Stimulated activated CD8-positive, alpha-beta memory T cell treated with anti-CD3 and anti-CD28 coated beads, Interleukin-2, amount 100 ng/mL, for 1 hour (primary cell): ENCODE results near the gene SLC24A4.

Experiments
- DNase-seq, 2 donors: peaks; one replicate each; pipeline ENCODE4 v3.0.0-alpha.2; 2020; ENCODE audit warnings: low read depth in 2 of 2

Gene SLC24A4

DNA sequence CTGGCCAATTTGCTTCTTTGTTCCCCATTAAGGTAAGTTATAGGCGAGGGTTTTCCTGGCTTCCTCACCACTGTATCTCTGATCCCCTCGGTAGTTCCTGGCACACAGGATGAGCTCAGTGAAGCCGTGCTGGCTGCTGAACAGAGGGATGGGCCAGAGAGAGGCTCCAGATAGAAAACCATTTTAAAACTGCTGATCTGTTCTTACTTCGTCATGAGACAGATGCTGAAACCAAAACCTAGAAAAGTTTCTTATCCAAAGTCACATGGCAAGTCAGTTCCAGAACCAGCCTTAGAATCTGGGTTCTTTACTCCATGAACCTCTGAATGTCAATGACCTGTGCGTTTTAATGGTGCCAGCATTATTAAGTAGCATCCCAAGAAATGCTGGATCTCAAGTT, 114.3 kb downstream of the SLC24A4 start:
- no peak for DNase-seq

DNA sequence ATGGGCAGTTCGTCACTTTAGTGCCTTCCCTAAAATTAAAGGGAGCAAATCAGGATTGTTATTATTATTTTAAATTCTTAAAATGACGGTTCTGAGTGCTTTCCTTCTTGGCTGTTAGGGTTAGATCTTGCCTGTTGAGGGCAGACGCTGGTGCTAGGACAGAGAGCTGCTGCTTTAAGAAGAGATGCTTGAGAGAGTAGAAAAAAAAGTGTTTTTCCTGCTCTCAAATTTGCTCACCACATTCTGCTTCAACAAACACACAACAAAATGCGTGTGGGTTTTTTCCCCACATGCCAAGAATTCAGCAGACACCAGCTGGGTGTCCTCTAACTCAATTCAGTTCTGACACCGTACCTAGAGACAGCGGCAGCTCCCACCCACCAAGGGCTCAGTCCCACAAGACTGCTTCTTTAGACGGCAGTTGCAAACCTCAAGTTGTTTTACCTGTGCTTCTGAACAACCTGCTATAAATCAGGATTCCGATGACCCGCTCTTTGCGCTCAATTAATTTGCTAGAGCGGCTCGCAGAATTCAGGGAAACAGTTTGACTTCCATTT, 114.8 kb downstream of the SLC24A4 start:
- no peak for DNase-seq

DNA sequence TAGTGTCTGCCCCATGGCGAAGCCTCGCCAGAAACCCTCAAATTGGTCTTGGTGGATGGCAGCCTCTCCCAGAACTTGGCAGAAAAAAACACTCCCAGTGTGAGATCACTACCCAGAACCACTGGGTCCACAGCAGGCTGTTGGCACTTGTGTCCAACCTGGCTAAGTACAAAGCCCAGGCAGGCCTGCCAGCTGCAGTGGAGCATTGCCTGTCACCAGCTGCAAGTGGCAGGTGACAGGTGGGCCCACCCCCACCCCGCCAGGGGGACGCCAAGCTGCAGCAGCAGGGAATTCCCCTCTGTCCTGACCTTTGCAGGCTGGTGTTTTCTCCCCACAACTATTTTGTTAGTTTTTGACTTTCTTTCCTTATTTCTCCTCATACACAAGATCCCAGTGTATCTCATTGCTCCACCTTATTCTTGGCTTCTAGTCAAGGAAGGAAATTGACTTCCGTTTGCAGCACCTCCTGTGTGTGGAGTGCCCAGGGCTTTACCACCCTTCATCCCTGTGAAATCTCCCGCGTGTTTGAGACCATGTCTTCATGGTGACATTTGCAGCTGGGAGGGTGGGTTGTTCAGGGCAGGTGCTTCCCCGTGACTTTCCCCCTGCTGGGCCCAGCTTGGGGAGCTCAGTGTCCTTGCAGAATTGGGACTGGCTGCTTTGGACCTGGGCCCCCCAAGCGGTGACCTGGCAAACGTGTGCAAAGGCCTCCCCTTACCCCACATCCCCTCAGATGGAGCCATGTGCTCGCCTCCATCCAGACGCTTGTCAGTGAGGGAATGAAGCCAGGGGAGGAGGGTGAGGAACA, 116.8 kb downstream of the SLC24A4 start:
- DNase-seq: no peak

DNA sequence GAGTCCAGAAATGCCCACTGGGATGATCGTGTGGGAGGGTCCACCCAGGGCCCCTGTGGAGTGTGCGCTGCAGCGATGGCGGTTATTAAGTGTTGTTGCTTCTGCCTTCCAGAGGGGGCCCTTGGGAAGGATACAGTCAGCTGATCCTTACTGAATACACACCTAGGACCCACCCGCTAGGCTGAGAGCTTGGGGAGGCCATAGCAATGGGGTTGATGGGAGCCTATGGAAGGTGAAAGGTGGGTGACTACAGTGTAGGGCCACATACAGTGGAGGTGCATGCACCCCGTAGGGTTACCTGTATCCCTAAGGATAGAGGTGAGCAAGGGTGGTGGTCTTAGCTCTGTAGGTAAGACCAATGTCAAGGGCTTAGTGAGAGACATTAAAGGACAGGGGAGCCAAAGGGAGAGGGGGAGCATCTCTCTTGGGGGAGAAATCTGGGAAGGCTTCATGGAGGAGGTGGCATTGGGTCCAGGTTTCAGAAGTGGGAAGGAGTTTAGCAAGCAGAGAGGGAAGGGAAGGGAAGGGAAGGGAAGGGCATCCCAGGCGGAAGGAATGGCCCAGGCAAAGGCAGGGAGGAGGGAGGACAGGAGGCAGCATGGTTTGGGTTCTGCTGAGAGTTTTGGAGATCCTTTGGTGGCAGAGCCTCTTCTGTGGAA, 117.5 kb downstream of the SLC24A4 start:
- no peak for DNase-seq

DNA sequence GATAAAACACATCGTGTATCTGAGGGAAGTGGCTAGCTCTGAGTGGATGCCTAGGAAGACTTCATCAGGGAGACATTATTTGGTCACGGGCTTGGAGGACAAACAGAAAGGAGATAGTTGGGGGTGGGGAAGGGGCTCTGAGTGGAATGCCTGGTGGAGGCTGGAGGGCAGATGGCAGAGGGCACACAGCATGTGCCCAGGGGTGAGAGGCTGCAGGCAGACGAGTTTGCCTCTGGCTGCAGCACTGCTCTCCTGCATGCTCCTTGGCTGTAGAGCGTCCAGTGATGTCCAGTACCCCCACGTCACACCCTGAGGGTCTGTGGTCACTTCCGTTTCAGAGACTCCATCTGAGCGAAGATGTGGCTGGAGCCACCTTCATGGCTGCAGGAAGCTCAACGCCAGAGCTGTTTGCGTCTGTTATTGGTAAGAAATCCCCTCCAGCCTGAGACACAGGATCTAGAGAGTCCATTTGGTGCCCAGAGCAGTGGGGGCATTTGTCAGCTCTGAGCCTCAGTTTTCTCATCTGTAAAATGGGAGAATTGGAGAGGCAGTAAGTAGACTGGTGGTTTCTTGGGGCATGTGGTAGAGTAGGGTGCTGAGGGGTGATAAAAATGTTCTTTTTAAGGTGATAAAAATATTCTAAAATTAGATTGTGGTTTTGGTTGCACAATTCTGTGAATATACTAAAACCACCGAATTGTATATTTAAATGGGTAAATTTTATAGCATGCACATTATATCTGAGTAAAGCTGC, 119.0 kb downstream of the SLC24A4 start:
- no peak for DNase-seq

DNA sequence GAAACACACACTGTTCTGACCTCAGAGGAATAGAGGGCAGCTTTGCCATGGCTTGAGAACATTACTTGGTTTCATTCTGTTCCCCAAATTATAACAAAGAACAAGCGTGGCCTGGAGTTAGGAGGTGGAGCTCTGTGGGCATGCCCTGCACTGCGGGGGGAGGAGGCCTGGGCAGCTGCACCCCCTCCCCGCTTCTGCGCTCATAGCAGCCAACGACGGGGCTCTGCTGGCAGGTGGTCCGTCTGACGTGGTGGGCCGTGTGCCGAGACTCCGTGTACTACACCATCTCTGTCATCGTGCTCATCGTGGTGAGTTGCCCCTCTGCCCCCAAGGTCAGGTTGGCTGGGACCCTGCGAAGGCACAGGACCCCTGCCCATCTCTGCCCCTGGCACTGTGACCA, 120.2 kb downstream of the SLC24A4 start:
- DNase-seq: no peak

DNA sequence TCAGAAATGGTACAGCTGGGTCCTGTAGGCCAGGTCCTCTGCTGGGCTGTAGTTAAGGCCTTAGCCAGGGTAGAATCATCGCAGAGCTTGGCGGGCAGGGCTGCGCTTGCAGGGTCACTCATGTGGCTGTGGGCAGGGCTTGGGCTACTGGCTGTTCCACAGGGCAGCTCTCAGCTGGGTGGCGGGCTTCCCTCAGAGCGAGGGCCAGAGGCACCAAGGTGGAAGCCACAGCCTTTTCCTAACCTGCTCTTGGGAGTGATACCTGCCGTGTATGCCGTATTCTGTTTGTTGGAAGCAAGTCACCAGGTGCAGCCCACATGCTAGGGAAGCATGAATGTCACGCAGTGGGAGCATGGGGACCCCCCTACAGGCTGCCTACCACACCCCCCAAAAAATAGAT, 120.8 kb downstream of the SLC24A4 start:
- DNase-seq: no peak

DNA sequence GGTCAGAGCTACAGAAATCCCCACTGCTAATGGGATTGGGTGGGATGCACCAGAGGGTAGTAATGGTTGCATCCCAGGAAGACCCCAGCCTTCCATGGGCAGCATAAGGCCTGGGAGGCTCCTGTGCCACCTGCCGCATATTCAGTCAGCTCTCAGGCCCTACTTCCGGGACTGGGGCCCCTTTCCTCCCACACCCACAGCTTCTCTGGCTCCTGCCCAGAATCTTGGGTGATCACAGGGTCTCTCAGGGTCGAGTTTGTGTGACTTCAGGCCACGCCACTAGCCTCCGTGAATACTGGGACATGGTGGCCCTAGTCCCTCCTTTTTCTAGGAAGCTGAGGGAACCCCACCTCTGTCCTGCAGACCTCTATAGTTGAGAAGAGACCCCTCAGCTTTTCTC, 123.8 kb downstream of the SLC24A4 start:
- DNase-seq: no peak

DNA sequence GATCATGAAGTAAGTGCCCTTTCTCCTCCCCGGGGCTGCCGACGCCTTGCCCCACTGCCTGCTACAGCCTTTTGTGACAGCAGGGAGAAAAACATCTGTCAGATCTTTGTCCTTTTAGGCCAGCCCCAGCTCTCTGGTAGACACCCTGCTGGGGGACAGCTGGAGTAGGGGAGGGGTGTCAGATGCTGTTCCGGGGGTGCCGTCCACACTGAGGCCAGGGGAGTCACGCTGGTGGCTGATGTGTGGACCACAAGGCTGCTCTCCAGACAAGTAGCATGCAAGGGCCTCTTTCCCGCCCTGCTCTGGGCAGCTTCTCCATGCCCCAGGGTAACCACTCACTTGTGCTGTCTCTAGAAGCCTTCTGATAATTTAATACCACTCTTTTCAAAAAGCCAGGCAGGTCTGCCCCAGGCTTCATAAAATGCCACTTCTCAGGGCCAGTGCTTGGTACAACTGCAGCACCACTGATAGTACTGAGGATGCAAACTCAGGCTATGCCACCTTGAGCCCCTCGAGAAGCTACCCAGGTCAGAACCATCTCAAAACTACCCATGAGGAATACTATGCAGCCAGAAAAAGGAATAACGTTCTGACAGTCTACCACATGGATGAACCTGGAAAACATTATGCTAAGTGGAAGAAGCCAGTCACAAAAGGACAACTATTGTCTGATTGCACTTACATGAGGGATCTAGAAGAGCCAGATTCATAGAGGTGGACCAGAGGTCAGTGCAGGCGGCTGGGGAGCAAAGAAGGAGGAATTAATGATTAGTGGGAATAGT, 124.6 kb downstream of the SLC24A4 start:
- no peak for DNase-seq

DNA sequence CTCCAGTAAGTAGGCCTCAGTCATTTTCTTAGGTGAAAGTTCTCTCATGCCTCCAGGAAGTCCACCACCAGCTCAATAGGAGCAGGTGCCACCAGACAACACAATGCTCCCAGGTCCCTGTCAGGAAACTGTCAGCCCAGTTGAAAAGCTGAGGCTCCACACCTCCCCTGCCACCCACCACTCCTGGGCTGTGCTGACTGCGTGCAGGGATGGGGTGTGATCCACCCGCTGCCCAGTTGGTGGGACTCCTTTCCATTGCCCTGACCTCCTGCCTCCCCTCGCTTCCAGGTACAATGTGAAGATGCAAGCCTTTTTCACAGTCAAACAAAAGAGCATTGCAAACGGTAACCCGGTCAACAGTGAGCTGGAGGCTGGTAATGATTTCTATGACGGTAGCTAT, 125.8 kb downstream of the SLC24A4 start:
- no peak for DNase-seq

DNA sequence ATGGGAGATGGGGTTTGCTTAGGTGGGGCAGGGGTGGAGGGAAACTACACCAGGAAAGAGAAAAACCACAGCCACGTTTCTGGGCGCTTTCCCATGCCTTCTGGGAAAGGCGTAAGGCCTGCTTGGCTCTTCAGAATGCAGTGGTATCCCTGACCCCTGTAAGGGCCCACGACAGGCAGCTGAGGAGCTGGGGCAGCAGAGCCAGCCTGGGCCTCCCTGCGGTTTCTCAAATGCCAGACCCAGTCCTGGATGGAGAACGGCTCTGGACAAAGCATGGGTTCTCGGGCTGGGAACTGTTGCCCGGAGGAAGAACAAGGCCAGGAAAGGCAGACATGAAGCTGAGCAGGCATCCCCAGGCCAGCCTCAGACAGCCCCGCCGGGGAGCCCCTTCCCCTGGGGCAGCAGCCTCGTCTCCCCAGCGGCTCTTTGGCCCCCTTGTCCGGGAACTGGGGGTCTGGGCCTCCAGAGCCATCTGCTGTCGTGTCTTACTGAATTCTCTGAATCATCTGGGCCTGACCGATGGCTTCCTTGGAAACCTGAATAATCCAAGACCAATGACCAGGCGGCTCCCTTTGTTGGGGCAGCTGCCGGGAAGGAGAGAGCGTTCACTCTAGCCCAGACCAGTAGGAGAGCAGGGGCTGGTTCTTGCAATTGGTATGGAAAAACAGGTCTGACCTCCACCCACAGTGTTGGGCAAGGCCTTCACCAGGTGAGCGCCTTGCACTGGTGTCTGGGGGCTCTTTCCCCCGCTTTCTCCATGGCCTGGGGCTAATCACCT, 126.6 kb downstream of the SLC24A4 start:
- DNase-seq: no peak

DNA sequence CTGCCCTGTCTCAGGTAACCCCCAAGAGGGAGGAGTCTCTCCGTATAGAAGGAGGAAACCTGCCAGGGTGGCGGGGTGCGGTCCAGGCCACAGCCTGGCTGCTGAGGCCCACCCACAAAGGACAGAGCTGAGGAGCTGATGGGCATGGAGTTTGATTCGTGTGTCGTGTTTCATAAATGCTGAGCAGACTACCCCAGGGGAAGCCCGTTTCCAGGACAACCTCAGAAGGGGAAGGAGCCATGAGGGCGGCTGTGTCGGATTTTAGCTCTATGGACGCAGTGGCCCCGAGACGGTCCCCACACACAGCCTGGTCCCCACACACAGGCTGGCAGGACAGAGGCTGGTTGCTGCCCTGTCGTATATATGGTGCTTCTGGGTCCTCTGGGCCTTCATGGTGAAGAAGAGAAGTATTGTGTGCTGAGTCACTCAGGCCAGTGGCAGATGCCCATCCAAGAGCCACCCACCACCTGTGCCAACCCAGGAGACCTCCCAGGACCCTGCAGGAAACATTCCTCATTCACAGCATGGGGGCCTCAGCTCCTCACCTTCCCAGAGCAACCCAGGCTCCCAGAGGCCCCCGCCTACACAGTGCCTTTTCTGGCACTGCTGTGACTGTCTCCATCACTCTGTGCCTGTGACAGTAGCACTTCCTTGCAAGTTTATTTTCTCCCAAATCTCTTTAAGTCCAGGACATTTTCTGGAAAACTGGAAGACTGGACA, 127.5 kb downstream of the SLC24A4 start:
- DNase-seq: no peak

DNA sequence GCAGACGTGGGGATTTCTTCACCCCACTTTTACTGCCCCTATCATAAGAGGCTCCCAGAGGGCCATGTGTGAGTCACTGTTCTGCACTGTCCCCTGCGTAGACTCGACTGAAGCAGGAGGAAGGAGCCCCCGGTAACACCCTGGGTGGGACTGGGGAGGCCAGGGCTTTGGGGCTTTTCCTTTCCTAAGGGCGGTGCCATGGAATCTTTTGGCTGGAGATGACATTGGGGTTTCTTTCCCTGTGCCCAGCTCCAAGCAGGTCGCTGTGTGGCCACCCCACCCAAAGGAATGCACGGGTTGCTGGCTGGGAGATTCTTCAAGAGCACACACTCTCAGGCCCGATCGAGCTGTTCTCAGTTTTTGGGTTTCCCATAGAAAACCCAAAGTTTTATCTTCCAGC, 128.3 kb downstream of the SLC24A4 start:
- DNase-seq: no peak

DNA sequence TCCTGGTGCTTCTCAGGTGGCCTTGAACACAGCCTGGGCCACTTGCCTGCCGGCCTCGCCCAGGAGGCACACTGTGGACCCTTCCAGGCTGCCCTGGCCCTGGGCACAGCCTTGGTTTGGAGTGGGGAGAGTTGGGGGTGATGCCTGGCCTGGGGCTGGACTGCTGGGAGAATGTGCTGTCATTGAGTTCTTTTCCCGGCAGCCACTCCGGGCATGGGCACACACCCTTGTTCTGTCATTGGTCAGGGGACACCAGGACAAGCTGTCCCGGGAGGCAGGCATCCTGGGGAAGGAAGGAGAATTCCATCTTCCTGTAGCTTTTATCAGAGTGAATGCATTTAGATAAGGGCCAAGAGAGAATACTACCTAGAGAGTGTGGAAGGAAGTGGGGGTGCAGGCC, 128.8 kb downstream of the SLC24A4 start:
- no peak for DNase-seq

DNA sequence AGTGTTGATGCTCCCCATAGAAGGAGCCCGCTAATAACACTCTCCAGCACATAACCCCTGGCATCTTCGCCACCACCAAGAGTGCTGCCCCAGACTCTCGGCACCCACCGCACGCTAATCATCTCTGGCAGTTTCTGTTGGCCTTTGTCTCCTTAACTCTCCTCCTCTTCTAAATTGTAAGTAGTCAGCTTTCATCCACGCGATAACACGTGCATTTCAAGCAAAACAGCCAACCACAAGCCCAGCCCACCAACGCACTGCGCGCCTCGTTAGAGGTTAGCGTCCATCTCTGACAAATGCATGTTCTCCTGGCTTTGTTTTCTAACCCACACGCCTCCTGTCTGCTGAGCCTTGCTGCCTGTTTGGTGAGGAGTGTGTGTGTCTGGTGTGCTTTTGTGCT, 129.5 kb downstream of the SLC24A4 start:
- no peak for DNase-seq

DNA sequence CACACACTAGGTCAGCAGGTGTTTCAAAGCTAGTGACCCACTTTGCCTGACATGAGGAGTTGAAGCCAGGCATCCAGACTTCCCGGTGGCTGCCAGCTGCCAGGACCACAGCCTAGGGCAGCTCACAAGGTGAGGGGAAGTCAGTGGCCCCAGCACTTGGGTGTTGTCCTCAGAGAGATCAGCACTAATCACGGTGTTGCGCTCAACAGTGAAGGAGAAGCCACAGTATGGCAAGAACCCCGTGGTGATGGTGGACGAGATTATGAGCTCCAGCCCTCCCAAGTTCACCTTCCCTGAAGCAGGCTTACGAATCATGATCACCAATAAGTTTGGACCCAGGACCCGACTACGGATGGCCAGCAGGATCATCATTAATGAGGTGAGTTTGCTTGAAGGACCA, 130.7 kb downstream of the SLC24A4 start:
- DNase-seq: no peak

DNA sequence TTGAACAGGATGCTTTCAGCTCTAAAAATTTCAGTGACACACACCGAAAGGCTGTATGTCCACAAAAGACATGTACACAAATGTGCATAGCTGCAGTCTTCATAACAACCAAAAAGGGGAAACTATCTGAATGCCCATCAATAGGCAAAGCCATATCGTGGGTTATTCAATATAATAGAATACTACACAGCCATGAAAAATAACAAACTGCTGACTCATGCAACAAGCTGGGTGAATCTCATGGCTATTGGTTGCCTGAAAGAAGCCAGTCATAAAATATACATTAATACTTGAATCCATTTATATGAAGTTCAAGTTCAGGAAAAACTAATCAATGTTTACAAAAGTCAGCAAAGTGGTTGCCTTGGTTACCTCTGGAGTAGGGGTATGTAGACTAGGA, 132.3 kb downstream of the SLC24A4 start:
- DNase-seq: no peak

DNA sequence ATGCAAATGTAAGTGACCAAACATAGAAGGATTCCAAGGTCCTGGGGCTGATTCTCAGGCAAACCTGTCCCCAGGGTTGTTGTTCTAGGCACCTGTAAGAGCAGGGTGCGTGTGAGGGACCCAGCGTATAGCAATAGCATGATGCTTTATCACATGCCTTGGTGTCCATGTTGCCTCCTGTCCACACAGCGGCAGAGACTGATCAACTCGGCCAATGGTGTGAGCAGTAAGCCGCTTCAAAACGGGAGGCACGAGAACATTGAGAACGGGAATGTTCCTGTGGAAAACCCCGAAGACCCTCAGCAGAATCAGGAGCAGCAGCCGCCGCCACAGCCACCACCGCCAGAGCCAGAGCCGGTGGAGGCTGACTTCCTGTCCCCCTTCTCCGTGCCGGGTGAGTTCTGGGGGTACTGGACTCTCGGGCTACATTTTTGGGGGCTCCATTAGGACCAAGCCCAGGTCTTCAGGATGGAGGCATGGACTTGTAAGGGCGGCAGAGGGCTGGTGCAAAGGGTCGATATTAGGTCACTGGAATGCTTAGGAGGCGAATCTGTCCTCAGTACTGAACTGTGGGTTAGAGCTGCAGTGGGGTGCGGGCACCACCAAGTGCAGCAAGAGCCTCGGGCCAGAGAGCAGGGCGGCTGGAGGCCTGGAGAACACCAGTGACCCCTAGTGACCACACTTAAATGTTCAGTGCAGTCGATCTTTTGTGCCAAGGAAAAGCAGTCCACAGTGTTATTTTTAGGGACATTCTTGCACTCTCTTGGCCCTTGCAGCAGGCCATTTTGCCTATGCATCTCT, 133.4 kb downstream of the SLC24A4 start:
- DNase-seq: no peak

DNA sequence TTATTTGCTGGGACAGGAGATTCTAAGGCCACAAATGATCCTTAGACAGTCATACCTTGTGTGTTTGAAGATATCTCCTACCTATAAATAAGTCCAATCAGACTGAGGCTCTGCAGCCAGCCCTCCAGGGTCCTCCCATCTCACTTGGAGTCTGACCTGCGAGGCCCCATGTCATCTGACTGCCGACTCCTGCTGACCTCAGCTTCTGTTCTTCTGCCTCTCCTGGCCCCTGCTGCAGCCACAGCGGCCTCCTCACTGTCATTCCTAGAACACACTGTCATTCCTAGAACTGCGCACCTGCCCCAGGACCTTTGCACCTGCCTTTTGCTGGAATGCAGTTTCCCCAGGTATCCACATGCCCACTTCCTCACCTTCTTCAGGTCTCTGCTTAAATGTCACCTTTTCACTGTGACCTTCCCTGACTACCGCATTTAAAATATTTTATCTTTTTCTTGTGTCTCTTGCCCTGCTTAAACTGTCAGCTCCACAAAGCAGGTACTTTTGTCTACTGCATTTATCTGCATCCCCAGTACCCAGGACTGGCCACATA, 134.1 kb downstream of the SLC24A4 start:
- DNase-seq: no peak
